ENCODE data around the gene BMP8A. TPM values are rescaled to one million over a fixed set of nuclear protein-coding genes. Genes with fewer than 3 reads are reported as not detected.
A peak's percentile ranks its signal among the peaks of the same experiment; 100 is the strongest.

BMP8A gene
- total and polyA plus RNA-seq, 9 of the 15 experiments (the other 6 are each of a cell fraction or from before 2014, with no cell fraction given), result 0.05 to 0.31 TPM; not detected in 7

- TF ChIP-seq ZNF57 (CRISPR knock-in tag; IDR thresholded peaks at IDR 0.05) (no peak), JUND (IDR thresholded peaks at IDR 0.05; ENCODE audit: borderline replicate concordance, low read depth, low read length) (peak; percentile 25; the same call in 1 of the 2 replicates), JUND (tag; IDR thresholded peaks at IDR 0.05; ENCODE audit: borderline replicate concordance, low read depth, low read length) (no peak), PHF21A (IDR thresholded peaks at IDR 0.05; ENCODE audit: borderline replicate concordance, low read depth) (peak; percentile 95), ZNF280B (CRISPR knock-in tag; IDR thresholded peaks at IDR 0.05) (no peak), SMC3 (conservative IDR thresholded peaks at IDR 0.05; ENCODE audit: insufficient read depth, low read depth, low read length) (peak; percentile 83), ZNF696 (CRISPR knock-in tag; conservative IDR thresholded peaks at IDR 0.05) (no peak), SOX6 (IDR thresholded peaks at IDR 0.05) (0 out of 2 replicates have a peak, but pooled peaks have one; percentile 33), RB1 (IDR thresholded peaks at IDR 0.05; ENCODE audit: low read depth) (peak; percentile 72; the same call in 1 of the 2 replicates), MTA1 (IDR thresholded peaks at IDR 0.05; ENCODE audit: borderline replicate concordance) (no peak), KLF1 (tag; IDR thresholded peaks at IDR 0.05) (no peak), HDAC2 (IDR thresholded peaks at IDR 0.05) (no peak), TRIM24 (IDR thresholded peaks at IDR 0.05) (no peak), KHSRP (IDR thresholded peaks at IDR 0.05) (no peak), HNRNPK (IDR thresholded peaks at IDR 0.05; ENCODE audit: low read depth, low read length, poor library complexity, severe bottlenecking) (no peak), POLR2AphosphoS2 (IDR thresholded peaks at IDR 0.05; ENCODE audit: low read length) (no peak), ELF1 (tag; IDR thresholded peaks at IDR 0.05) (no peak), TEAD1 (CRISPR knock-in tag; IDR thresholded peaks at IDR 0.05) (0 out of 4 replicates have a peak, but pooled peaks of 1 of the 2 experiments have one; percentile 41), CTCF (IDR thresholded peaks at IDR 0.05 in 2 of 3, conservative IDR thresholded peaks at IDR 0.05 in 1 of 3; ENCODE audit: insufficient read depth in 2 of 3, low read depth in 1 of 3, low read length in 3 of 3) (peak; percentile 92 to 98 (median 97)), ZNF695 (CRISPR knock-in tag; IDR thresholded peaks at IDR 0.05) (no peak), ZNF134 (CRISPR knock-in tag; conservative IDR thresholded peaks at IDR 0.05) (0 out of 2 replicates have a peak, but pooled peaks have one; percentile 11), MIER1 (IDR thresholded peaks at IDR 0.05; ENCODE audit: low read depth) (no peak), ZNF436 (CRISPR knock-in tag; IDR thresholded peaks at IDR 0.05) (no peak), KLF6 (CRISPR knock-in tag; IDR thresholded peaks at IDR 0.05; ENCODE audit: borderline replicate concordance) (no peak), ZNF511 (CRISPR knock-in tag; IDR thresholded peaks at IDR 0.05) (no peak)
Measured at GRCh38 chr1:39539252-39539790, 47.9 kb downstream of the BMP8A start (continued).

All from K562 (cell line).